Esophagus mucosa (tissue), 1 donor: ENCODE measurements around the gene IL10. TPM values are rescaled to one million over a fixed set of nuclear protein-coding genes. Genes with fewer than 3 reads are reported as not detected.
"Not testable (repeated sequence)": the region's sequence is repeated elsewhere in the genome, so short reads cannot be mapped to it uniquely, and the experiment has no call there.

Experiments used
- ATAC-seq: fragments of 200-7000 bp; cut with Tn5 transposase; one replicate; pipeline ENCODE4 v1.9.1; 2020
- total RNA-seq: library from RNA; stranded (reverse); gene quantifications from one replicate; pipeline ENCODE4 v1.2.4, GENCODE V29; 2023
- donor health status: DM: yes; HTN: yes; CAD: no.

IL10 gene
- total RNA-seq, 1 donor from 2014 or later = 0.84 TPM

DNA sequence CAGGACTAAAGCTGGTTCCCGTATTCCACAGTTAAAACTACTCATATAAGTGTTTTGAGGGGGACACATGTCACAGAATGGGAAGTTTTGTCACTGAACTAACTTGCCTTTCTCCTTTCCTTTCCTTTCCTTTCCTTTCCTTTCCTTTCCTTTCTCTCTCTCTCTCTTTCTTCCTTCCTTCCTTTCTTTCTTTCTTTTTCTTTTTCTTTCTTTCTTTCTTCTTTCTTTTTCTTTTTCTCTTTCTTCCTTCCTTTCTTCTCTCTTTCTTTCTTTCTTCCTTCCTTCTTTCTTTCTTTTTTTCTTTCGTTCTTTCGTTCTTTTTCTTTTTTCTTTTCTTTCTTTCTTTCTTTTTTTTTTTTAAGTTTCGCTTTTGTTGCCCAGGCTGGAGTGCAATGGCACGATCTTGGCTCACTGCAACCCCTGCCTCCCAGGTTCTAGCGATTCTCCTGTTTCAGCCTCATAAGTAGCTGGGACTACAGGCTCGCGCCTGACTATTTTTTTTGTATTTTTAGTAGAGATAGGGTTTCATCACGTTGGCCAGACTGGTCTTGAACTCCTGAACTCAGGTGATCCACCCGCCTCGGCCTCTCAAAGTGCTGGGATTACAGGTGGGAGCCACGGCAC is 9.4 kb downstream of the IL10 start:
- not testable (repeated sequence) for ATAC-seq

DNA sequence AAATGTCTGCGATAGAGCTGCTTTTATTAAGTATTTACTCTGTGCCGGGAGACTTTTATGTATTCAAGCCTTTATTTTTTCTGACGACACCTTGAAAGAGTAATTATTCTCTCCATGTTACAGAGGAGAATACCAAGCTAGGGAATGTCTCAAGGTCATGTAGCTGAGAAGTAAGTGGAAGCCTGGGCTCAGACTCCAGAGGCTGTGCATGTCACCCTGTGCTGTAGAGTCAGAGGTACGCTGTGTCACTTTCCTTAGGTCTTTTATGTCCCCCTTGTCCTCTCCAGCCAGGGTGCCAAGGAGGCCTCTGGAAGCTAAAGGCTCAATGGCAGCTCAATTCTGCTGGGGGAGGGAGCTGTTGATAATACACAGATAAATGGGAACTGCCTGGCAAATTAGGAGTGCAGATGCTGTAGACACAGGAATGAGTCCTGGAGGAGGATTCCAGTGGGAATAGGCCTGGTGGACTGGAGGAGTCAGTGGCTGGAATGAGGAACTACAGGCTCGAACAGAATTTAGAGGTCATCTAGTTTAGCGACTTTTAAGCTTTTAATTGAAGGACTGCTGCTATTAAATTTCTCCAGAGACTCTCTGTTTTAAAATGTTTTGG is 11.0 kb downstream of the IL10 start:
- ATAC-seq = no peak

DNA sequence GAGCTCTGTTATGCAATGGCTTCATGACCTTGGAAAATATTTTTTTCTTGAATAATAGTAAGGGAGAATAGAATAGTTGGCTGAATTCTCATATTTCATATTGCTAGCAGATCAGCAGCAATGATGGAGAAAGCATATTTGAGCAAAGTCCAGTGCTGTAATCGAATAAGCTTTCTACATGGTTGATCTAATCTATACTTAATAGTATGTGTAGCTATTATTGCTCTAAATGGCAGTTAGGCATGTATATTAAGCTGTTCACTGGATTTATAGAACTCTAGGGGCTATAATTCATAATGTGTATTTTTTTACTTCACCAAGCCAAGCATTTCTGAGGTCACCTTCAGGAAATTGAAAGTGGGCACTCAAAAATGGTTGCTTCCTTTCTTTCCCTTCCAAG is 11.7 kb downstream of the IL10 start:
- ATAC-seq = no peak

DNA sequence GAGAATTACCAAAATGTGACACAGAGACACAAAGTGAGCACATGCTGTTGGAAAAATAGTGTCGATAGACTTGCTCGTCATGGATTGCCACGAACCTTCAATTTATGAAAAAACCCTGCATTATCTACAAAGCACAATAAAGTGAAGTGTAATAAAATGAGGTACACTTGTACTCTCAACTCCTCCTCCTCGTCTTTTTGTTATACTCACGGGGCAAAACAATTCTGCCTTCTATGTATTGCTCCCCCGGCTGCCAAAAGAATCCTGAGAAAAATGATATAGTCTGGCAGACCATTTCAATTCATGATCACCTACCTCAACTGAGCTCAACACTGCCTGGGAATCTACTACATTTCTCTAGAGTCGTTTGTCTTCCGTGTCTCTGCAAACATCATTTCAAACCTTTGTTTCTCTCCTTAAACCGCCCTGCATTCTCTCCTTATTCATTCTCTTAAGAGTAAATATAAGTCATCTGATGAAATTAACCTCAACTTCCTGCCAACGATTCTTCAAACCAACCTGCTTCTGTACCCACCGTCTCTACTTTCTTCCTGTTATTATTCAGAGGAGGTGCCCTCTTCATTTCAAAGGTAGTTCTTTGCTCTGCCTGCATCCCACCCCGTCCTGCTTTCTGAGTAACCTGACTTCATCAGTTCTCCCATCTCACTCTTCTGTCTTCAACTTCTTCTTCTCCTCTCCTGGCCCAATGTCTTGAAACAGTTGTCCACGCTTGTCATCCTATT is 14.6 kb downstream of the IL10 start:
- no peak for ATAC-seq

DNA sequence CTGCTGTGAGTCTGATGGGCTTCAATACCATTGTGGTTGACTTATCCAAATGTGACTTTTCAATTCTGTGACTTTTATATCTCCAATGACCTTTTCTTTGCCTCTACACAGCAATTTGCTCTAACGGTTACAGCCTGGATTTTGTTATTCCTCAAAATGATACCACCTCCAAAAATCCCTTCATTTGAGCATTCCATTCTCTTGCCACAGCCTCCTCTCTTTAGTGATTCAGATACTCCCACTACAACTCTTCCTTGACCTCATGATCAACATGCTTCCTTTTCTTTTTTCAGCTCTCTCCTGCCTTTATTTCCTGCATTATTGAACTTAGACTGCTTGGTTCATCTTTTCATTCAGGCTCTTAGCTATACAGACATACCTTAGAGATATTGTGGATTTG is 18.3 kb downstream of the IL10 start:
- no peak for ATAC-seq

DNA sequence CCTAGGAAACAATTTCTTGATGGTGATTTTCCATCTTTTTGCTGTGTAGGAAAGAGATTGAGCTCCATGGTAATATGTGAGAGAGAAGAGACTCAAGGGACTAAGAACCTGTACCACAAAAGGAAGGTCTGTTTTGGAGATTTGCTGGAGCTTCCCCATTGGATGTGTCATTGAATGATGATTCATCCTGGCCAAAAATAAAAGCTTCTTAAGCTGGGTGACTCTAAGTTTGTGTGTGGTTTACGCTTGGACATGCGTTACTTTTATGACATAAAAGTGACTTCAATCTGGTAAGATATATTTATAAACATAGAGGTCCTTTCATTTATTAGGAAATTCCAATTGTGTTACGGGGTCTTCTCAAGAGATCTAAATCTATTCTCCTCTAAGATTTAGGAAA is 19.2 kb downstream of the IL10 start:
- ATAC-seq = peak; percentile 31

DNA sequence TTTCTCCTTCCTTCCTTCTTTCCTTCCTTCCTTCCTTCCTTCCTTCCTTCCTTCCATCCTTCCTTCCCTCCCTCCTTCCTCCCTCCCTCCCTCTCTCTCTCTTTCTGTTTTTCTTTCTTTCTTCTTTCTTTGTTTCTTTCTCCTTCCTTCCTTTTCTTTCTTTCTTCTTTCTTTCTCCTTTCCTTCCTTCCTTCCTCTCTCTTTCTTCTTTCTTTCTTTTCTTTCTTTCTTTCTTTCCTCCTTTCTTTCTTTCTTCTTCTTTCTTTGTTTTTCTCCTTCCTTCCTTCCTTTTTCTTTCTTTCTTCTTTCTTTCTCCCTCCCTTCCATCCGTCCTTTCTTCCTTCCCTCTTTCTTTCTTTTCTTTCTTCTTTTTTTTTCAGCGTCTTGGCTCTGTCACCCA is 19.8 kb downstream of the IL10 start:
- no peak for ATAC-seq

DNA sequence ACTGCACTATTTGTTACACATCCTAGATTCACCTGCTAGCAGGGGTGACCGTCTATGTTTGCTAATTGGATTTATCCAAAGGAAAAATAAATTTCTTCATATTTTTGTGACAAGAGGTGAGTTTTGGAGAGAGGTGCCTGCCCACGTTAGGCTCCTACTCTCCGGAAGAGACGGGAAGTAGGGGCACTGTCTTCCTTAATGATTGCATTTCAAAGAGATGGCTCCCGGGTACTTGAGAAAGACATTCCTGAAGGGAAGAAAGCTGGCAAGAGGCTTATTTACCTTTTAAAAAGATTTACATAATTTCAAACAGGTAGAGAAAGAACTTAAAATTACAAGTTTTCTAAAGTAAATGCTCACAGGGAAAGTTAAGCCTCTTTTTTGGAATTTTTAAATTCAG is 20.4 kb downstream of the IL10 start:
- no peak for ATAC-seq

DNA sequence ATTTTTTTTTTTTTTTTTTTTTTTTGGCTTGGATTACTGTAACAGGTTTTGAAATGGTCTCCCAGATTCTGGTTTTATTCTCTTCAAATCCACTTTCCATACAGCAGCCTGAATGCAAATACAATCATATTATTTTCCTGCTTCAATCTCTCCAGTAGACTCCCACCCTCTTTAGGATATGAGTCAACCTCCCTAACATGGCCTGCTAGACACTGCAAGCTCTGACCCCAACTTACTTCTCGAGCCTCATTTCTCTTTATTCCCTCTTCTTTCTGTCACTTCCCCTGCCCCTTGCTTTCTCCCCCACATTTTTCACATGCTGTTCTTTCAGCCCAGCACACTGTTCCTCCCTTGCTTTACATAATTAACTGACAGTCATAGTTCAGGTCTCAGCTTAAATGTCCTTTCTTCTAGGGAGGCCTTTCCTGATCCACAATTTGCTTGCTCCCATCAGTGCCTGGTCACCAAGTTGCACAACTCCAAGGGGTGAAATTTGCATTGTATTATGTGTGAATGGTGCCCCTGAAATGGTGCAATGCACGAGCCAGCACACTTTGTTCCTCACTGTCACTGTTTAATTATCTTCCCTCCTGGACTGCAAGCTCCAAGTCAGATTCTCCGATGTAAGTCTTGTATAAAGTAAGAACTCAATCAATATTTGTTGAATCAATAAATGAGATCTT is 23.8 kb downstream of the IL10 start:
- ATAC-seq = no peak

DNA sequence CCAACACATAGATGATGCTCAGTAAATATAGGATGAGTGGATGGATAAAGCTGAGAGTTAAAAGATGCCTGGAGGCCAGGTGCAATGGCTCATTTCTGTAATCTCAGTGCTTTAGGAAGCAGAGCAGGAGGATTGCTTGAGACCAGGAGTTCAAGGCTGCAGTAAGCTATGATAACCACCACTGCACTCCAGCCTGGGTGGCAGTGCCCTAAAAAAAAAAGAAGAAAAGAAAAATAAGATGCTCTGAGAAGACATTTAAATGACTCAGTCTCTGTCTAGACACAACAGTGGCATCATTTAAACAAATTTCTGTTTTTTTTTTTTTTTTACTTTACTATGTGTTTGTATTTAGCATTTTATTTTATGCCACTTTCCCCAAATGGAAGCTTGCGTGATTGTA is 27.0 kb downstream of the IL10 start:
- ATAC-seq = no peak

DNA sequence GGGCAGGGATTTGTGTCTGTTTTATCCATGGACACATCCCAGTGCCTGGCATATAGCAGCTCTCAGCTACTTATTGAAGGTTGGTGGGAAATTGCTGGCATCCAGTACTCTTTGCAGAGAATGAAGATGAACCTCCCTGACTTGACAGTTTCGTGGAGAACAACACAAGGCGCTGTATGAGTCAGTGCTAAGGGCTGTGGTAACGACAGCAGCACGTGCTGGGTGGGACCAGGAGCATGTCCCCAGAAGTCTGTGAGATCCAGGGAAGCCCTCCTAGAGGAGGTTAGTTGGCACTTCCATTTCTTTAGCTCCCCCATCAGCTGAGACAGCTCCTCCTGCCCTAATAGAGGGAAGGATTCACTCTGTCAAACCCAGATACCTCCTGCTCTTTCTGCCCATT is 27.6 kb downstream of the IL10 start:
- ATAC-seq = peak; percentile 38

DNA sequence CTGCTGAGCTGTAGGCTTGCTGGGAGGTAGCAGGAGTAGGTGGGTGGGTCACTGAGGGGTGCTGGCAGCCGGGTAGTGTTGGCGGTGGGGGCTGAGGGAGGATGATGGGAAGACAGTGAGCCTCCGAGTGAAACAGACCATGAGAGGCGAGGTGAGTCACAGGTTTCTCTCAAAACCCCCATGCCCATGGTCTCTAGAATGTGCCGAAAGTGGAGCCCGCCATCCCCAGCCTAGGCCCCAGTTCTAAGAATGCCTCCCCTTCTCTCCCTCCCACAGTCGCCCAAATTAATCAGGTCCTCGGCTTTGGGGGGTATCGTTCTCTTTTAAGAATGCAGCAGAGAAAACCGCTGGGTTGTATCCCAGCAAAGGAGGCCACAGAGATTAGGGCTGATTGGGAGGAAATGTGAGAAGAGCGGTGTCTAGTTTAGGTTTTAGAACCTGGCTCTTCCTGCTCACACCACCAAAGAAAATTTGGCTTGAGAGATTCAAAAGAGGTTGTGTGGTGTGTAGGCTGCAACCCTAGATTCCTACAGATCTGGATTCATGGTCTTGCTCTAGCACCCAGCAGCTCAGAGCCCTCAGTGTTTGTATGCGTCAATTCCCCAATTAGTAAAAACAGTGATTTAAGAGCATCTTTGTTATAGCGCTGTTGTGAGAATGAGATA is 29.4 kb downstream of the IL10 start:
- ATAC-seq = no peak

DNA sequence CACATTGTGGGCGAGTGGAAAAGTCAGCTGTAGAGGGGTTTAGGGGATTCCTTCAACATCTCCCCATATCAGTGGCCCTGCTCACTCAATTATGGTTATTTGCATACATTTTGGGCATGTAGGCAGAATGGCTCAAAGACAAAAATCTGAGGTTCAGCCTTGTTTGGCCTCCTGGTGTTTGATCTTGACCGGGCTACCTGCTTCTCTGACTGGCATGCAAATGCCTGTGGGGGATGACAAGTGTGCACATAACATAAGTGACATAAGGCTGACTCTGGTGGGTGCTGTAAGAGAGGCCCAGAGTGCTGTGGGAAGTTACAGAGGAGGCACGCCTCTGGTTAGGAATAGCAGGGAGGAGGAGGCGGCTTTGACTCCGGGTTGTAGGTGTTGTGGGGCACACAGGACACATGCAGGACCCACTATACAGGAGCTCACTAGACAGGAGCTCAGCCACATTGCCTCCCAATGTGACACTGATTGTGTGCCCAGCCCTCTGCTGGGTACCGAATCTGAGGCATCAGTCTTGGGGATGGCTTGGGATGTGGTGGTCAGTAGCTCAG is 31.1 kb downstream of the IL10 start:
- no peak for ATAC-seq

DNA sequence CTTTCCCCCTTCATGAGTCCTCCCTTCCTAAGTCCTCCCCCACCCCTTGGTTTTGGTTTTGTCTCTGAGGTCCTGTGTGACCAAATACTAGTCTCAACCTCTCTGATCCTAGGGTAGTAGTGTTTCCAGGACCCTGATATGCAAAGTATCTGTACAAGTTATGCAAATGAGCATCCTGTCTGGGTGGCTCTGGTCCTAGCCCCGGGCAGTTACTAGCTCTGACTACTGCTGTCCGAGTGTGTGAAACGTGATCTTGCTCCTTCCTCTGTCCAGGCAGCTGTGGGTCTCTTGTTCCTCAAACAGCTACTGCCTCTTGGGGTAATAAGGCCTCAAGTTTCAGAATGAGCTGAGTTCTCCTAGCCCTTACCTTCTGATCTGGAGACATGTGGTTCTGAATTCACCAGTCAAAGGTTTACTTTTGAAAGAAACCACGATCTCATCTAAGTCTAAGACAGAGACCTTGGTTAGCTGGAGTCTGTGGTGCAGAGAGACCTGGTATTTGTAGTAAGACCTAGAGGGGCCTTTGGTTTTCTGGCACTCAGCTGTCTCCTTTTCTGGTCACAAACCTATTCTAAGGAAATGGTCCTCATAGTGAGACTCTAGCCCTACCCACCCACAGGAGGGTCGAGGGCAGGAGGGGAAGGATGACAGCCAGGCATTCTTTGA is 32.8 kb downstream of the IL10 start:
- peak; percentile 40 for ATAC-seq

DNA sequence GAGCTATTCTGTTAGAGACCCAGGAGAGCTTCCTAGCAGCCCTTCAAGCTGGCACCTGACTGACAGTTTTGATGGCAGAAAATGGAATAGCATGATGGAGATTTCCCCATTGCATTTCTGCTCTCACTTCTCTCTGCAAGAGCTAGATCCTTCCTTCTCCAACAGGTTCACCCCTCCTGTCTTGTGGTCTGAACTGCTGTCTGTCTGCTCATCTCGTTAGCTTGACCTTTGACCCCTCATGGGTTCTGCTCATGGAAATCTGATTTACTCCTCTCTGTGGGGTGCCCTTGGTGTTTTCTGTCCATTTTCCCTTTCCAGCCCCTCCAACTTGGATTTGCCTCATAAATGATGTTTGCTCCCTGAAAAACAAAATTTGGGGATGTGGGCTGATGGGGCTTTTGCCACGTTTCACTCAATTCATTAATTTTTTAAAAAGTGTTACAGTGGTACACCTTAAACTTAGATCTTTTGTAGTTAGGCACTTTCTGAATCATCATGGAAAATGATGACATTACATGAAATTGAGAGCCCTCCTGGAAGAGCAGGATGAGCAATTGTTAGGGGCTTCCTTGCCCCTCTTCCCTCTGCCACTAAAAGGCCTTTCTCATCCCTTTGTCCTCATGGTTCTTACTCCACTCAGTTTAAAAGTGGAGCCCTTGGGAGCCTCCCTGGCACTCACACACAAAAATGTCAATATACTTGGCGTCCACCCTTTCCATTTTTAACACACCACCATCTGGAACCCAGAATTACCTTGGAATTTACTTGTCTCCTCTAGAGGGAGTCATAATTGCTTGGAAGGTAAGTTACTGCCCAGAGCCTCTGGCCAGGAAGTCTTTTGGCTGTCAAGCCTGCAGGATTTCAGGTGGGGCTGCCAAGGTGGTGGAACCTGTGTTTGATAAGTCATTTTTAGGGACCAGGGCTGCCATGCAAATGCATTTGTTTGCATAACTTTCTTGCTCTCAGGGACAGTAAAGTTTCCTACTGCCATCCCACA is 33.6 kb downstream of the IL10 start:
- peak; percentile 53 for ATAC-seq

DNA sequence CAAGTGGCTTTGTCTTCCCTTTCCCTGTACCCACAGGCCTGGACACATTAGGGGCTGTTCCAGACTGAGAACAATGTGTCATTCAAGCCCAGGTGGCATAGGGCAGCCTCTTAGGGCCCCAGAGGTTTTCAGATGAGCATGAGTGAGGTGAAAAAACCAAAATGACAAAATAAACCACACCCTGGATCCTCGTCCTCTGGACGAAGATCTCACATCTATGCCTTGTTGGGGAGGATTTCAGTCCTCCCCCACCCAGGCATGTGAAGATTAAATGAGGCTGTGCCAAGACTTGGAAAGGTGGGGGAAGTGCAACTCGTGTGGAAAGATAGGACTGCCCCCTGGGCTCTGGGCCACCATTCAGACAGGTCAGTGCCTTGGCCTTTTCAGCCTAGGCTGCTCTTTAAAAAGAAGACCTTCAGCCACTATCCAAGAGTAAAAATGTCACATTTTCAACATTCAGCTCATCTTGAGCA is 34.5 kb downstream of the IL10 start:
- no peak for ATAC-seq

DNA sequence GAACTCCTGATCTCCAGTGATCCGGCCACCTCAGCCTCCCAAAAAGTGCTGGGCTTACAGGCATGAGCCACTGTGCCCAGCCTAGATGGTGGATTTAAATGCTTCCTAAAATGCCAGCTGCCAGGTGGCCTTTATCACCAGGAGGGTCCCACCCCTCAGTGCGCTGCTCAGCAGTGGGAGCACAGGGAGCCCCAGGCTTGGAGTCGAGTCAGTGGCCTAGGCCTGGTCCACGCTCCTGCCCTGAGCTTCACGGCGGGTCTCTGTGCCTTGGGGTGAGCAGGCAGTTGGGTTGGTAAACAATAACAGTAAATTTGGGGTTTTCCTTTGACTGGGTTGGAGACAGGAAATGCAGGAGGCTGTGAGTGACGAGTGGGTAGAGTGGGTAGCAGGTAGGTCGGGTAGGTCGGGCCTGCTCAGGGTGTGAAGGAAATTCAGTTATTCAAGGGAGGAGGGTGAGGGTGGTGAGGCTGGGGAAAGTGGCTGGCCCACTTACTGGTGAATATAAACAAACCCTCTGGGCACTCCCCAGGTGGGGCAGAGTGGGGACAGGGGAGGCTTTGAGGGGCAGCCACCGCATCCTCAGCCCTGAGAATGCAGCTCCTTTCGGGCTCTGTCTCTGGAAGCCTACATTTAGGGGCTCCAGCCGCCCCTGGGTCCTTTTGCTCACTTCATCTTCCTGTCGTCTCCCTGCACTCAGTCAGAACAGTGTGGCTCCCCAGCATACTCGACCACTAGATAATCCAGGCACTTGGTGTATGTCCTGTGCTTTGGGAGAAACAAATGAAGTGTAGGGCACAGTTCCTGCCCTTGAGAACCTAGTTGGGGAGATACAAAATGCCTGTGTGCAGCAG is 35.2 kb downstream of the IL10 start:
- ATAC-seq = no peak

DNA sequence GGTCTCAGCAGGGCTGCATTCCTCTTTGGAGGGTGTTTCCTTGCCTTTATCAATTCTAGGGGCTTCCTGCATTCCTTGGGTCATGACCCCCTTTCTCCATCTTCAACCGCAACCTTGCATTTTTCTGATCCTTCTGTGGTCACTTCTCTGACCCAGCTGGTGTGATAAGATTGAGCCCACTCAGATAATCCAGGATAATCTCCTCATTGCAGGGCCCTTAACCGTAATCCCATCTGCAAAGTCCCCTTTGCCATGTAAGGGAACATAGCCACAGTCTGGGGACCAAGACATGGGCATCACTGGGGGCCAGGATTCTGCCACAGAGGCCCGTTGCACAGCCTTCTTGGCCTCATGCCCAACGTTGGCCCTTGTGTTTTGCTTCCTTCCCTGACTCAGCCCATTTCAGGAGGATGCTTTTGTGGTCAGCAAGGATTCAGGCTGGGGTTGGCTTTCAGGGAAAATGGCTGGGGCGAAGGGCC is 36.7 kb downstream of the IL10 start:
- no peak for ATAC-seq

DNA sequence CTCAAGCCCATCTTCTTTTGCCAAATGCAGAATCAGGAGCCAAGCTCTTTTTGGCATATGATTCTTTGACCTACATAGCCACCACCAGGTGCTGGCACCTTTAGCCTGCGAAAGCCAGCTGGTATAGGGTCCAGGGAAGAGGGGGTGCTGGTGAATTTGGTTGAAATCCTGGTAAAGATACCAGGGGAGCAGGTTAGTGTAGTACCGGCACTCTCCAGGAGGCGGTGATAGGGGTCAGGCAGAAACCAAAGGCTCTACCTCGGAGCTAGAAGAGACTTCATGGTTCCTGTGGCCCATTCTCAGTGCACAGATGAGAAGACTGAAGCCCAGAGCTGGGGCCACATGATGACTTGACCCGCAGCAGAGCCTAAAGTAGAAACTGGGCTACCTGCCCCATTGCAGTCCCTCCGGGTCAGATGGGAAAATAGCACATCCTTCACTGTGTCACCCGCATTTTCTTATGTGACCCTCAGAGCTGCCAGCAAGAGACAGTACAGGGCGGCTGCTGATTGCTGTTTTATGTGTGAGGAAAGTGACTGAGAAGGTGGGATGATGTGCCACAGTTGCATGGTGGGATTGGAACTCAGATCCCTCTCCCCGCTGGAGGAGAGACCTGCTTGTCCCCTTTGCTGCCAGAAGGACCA is 37.7 kb downstream of the IL10 start:
- peak; percentile 59 for ATAC-seq
